ENCODE measurements around the gene MIGA2.
"Not testable (repeated sequence)": the region's sequence is repeated elsewhere in the genome, so short reads cannot be mapped to it uniquely, and the experiment has no call there.

MIGA2 gene, protein sequence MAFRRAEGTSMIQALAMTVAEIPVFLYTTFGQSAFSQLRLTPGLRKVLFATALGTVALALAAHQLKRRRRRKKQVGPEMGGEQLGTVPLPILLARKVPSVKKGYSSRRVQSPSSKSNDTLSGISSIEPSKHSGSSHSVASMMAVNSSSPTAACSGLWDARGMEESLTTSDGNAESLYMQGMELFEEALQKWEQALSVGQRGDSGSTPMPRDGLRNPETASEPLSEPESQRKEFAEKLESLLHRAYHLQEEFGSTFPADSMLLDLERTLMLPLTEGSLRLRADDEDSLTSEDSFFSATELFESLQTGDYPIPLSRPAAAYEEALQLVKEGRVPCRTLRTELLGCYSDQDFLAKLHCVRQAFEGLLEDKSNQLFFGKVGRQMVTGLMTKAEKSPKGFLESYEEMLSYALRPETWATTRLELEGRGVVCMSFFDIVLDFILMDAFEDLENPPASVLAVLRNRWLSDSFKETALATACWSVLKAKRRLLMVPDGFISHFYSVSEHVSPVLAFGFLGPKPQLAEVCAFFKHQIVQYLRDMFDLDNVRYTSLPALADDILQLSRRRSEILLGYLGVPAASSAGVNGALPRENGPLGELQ

DNA sequence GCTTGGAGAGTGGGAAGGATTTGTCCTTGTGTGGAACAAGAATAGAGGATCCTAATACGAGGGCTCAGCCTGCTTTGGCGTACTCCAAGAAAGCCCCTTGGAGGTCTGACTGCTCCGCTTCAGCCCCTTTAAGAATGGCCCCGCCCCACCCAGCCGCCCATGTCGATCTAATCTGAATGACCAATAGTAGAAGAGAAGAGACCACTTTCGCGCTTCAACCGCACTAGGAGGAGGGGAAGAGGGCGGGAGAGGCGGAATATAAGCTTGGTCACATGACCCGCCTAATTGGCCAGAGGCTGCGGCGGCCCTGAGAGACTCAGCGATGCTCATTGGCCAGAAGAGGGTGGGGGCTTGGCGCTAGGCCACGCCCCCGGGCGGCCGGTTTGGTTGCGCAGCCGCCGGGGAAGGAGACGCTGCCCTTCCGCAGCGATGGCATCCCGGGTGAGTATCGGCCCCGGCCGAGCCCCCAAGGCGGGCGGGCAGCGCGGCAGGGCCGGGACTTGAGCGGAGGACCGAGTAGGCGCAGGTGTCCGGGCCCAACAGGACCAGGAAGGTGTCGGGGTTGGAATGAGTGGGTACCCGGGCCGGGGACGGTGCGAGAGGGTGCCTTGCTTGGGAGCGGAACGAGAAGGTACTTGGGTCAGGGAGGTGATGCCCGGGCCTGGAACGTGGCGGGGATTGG, at the start of gene MIGA2:
TSS of gene MIGA2 (plus strand) at position 386 of the 682 bp plus-strand sequence. CDS start 3,969 bp downstream, outside the sequence.
- DNase-seq, result peak; percentile 99 to 100
- TF ChIP-seq POLR2A (IDR thresholded peaks at IDR 0.05; ENCODE audit: low read length) (peak; percentile 95), GATA1 (IDR thresholded peaks at IDR 0.05; ENCODE audit: low read depth, low read length) (no peak)

GRCh38 chr9:128986671-128987070, 49.8 kb upstream of the MIGA2 start:
- DNase-seq, result no peak
- TF ChIP-seq GATA1 (IDR thresholded peaks at IDR 0.05; ENCODE audit: low read depth, low read length) (no peak), POLR2A (IDR thresholded peaks at IDR 0.05; ENCODE audit: low read length) (no peak)

DNA sequence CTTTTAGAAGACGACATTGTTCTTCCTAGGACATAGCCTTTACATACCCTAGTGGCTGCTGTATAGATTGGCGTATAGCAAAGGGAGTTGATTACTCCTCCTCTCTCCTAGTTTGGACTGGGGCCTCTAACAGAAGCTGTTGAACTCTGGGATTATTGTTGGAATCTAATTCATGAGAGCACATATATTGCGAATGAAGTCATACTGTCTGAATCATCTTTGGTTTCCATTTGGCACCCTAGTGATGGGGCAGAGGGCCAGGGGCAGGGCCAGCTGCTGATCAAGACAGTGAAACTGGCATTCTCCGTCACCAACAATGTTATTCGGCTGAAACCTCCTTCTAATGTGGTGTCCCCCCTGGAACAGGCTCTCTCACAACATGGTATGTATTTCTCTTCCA, 48.6 kb upstream of the MIGA2 start:
- TF ChIP-seq GATA1 (IDR thresholded peaks at IDR 0.05; ENCODE audit: low read depth, low read length) (no peak), POLR2A (IDR thresholded peaks at IDR 0.05; ENCODE audit: low read length) (no peak)
- no peak for DNase-seq

GRCh38 chr9:128992995-128993394, 43.4 kb upstream of the MIGA2 start:
- DNase-seq, result peak; percentile 40 to 50
- no peak for TF ChIP-seq GATA1 (IDR thresholded peaks at IDR 0.05; ENCODE audit: low read depth, low read length)
- TF ChIP-seq POLR2A (IDR thresholded peaks at IDR 0.05; ENCODE audit: low read length), result no peak

DNA sequence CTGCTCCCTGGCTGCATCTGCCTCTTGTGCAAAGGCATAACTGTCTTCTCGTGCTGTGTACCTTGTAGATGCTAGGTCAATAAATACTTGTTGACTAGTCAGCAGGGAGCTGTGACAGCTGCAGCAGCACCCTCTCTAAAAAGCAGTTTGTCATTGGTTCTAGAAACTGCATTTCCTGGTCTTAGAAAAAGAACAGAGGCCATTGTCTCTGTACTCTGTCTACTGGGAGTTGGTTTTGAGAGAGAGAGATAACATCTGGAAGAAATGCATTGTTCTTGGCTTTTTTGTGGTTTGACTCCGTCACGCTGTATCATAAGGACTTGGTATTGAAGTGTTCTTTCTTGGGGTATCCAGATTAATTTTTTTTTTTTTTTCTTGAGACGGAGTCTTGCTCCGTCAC, 40.6 kb upstream of the MIGA2 start:
- TF ChIP-seq POLR2A (IDR thresholded peaks at IDR 0.05; ENCODE audit: low read length) (no peak), GATA1 (IDR thresholded peaks at IDR 0.05; ENCODE audit: low read depth, low read length) (no peak)
- no peak for DNase-seq

GRCh38 chr9:128998462-128998861, 38.0 kb upstream of the MIGA2 start:
- no peak for TF ChIP-seq POLR2A (IDR thresholded peaks at IDR 0.05; ENCODE audit: low read length)
- TF ChIP-seq GATA1 (IDR thresholded peaks at IDR 0.05; ENCODE audit: low read depth, low read length), result no peak
- DNase-seq, result no peak

- TF ChIP-seq GATA1 (IDR thresholded peaks at IDR 0.05; ENCODE audit: low read depth, low read length) (no peak), POLR2A (IDR thresholded peaks at IDR 0.05; ENCODE audit: low read length) (no peak)
- DNase-seq, result no peak
Measured at GRCh38 chr9:128999581-129000206, 36.7 kb upstream of the MIGA2 start.

- DNase-seq, result no peak
- no peak for TF ChIP-seq GATA1 (IDR thresholded peaks at IDR 0.05; ENCODE audit: low read depth, low read length)
Measured at GRCh38 chr9:129001504-129002325, 34.7 kb upstream of the MIGA2 start.

DNA sequence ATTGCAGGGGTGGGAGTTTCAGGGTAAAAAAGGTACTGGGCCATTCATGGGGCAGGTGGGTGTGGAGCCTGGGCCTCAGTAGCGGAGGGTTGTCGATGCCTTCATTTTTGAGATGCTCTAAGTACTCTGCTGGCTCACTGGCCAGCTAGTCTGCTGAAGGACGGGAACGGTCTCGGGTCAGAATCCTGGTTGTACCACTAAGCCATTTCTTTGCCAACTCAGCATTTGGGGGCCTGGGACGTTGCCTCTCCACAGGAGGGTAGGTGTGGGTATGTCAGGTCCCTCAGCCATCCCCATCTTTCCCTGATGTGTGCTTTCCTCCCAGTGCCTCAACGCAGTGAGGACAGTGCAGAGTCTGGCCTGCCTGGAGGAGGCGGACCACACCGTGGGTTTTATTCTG, 33.4 kb upstream of the MIGA2 start:
- no peak for DNase-seq
- TF ChIP-seq GATA1 (IDR thresholded peaks at IDR 0.05; ENCODE audit: low read depth, low read length) (no peak), POLR2A (IDR thresholded peaks at IDR 0.05; ENCODE audit: low read length) (no peak)

DNA sequence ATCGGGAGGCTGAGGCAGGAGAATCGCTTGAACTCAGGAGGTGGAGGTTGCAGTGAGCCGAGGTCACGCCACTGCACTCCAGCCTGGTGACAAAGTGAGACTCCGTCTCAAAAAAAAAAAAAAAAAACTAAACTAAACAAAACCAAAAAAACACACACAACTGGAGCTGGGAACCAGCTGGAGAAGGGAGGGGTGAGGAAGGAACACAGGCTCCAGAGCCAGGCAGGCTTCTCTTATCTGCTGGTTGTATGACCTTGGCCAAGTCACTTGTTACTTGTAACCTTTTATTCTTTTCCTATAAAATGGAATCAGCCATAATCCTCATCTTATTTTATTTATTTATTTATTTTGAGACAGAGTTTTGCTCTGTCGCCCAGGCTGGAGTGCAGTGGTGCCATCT, 32.3 kb upstream of the MIGA2 start:
- not testable (repeated sequence) for DNase-seq

GRCh38 chr9:129005336-129005997, 31.0 kb upstream of the MIGA2 start:
- TF ChIP-seq POLR2A (IDR thresholded peaks at IDR 0.05; ENCODE audit: low read length) (peak; percentile 11), GATA1 (IDR thresholded peaks at IDR 0.05; ENCODE audit: low read depth, low read length) (no peak)
- no peak for DNase-seq

DNA sequence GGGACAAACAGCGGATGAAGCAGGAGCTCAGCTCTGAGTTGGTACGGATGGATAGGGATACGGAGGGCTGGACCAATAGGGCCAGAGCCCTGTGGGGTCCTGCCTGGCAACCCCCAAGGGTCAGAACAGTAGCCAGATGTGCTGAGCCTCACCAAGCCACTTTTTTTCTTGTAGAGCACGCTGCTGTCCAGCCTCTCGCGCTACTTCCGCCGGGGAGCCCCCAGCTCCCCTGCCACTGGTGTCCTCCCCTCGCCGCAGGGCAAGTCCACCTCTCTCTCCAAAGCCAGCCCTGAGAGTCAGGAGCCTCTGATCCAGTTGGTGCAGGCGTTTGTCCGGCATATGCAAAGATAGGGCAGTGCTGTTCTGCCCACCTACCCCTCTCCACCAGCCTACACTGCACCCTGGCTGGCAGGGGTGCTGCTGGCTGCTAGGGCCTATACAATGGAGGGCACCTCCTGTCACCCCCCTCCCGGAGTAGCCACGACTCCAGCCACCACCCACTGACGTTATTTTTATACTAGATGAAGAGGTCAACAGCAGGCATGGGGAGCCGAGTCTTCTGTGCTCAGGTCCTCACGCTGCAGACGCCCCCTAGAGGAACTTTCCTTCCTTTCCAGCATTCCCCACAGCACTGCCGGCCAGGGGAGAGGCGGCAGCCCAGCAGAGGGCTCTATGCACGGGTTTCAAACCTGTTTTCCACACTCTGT, 29.9 kb upstream of the MIGA2 start:
- no peak for TF ChIP-seq GATA1 (IDR thresholded peaks at IDR 0.05; ENCODE audit: low read depth, low read length)
- no peak for TF ChIP-seq POLR2A (IDR thresholded peaks at IDR 0.05; ENCODE audit: low read length)
- peak; percentile 78 to 85 for DNase-seq
